Measurements from ENCODE around the gene LILRA5.
A peak's percentile ranks its signal among the peaks of the same experiment; 100 is the strongest.

The LILRA5 gene

DNA sequence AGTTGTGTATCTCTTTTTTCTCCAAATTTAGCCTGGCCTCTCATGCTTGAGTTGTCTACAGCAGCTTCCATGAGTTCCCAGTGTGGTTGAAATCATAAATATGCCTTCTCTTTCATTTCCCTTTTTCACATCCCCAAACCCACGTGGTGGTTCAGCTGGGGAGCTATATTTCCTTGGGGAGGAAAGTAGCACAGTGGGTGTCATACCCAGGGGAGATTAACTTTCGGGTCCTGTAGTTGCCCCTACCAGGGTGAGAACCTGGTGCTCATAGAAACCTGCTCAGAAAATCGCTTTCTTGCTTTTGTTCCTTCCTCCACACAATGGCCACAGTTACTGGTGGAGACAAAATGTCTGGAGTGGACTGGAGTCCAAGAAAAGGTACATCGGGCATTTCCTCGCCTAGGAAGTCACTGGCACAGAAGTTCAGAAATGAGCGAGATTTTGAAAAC lies 33.0 kb upstream of the LILRA5 start:
- Histone ChIP-seq H3K9ac (ENCODE audit: low read length) (no peak overlapping the region), H3K9me3 (replicated peaks; ENCODE audit: insufficient read depth, low read length) (no peaks in the 10 kb centered on the region), H2AFZ (ENCODE audit: low read length) (no peak overlapping the region), H3K36me3 (replicated peaks; ENCODE audit: insufficient read depth, low read length) (no peaks in the 10 kb centered on the region), H3K4me3 (ENCODE audit: low read length) (no peak overlapping the region), H3K79me2 (ENCODE audit: low read length) (no peaks in the 10 kb centered on the region), H3F3A (ENCODE audit: insufficient read depth, low read length) (peaks cover 2% of the 10 kb centered on the region; the same call in 1 of the 2 replicates), H3K4me2 (ENCODE audit: low read depth, low read length) (0 out of 2 replicates have a peak overlapping the region, but pooled peaks have one; percentile 24), H3K4me1 (ENCODE audit: low read length) (peaks cover 13% of the 10 kb centered on the region), H4K20me1 (ENCODE audit: insufficient read depth, low read length) (no peaks in the 10 kb centered on the region), H3K9me2 (replicated peaks; ENCODE audit: insufficient read depth, low read length) (no peaks in the 10 kb centered on the region), H3K27me3 (replicated peaks; ENCODE audit: insufficient read depth, low read length) (peaks cover 36% of the 10 kb centered on the region), H3K27ac (ENCODE audit: low read length) (no peak overlapping the region)
- DNase-seq = no peak
- TF ChIP-seq EZH2 (optimal IDR thresholded peaks at IDR 0.05; ENCODE audit: low read depth, low read length) (no peak), EZH2phosphoT487 (IDR thresholded peaks at IDR 0.05; ENCODE audit: low read length) (no peak)
- TF ChIP-seq, protein P1, sequence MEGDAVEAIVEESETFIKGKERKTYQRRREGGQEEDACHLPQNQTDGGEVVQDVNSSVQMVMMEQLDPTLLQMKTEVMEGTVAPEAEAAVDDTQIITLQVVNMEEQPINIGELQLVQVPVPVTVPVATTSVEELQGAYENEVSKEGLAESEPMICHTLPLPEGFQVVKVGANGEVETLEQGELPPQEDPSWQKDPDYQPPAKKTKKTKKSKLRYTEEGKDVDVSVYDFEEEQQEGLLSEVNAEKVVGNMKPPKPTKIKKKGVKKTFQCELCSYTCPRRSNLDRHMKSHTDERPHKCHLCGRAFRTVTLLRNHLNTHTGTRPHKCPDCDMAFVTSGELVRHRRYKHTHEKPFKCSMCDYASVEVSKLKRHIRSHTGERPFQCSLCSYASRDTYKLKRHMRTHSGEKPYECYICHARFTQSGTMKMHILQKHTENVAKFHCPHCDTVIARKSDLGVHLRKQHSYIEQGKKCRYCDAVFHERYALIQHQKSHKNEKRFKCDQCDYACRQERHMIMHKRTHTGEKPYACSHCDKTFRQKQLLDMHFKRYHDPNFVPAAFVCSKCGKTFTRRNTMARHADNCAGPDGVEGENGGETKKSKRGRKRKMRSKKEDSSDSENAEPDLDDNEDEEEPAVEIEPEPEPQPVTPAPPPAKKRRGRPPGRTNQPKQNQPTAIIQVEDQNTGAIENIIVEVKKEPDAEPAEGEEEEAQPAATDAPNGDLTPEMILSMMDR (IDR thresholded peaks at IDR 0.05; ENCODE audit: low read length) = no peak

DNA sequence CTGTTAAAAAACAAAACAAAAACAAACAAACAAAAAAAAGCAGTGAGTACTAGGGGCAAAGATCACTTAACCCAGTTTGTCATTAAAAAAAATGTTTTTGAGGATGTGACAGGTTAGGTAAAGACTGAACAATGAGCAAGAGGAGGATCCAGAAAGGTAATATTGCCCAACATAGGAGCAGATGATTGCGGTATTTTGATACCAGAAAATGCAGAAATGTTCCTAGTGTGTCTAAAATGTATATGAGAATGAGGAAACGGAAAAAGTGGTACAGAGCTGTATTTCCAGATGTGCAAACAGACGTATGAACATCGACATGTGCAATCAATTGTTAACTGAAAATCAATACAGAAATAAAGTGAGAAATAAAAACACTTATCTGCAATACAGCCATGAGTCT lies 30.9 kb upstream of the LILRA5 start:
- Histone ChIP-seq H3K27ac (ENCODE audit: low read length) (no peak overlapping the region), H3K9me2 (replicated peaks; ENCODE audit: insufficient read depth, low read length) (no peaks in the 10 kb centered on the region), H3K9me3 (replicated peaks; ENCODE audit: insufficient read depth, low read length) (no peaks in the 10 kb centered on the region), H3K9ac (ENCODE audit: low read length) (no peak overlapping the region), H3F3A (ENCODE audit: insufficient read depth, low read length) (no peaks in the 10 kb centered on the region), H3K4me2 (ENCODE audit: low read depth, low read length) (no peak overlapping the region), H3K4me1 (ENCODE audit: low read length) (peaks cover 6% of the 10 kb centered on the region; the same call in 1 of the 2 replicates), H4K20me1 (ENCODE audit: insufficient read depth, low read length) (no peaks in the 10 kb centered on the region), H3K36me3 (replicated peaks; ENCODE audit: insufficient read depth, low read length) (no peaks in the 10 kb centered on the region), H3K4me3 (ENCODE audit: low read length) (no peak overlapping the region), H3K27me3 (replicated peaks; ENCODE audit: insufficient read depth, low read length) (peaks cover 54% of the 10 kb centered on the region), H3K79me2 (ENCODE audit: low read length) (no peaks in the 10 kb centered on the region), H2AFZ (ENCODE audit: low read length) (no peak overlapping the region)
- no peak for TF ChIP-seq EZH2phosphoT487 (IDR thresholded peaks at IDR 0.05; ENCODE audit: low read length)
- no peak for DNase-seq

DNA sequence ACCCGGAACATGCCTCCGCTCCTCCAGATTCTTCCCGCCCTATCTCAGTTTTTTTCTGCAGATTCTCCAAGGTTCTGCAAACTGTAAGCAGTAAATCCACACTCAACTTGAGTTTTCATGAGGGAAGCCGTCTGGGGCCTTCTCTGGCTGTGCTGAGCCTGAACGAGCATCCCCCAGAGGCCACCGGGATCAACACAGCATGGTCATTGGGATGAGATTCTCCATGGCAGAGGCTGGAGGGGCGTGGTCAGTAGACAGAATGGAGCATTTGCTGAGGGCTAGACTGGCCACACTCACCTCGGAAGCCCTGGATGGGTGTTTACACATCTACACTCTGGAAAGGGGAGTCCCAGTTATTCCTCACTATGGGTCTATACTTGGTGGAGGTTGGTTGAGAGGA lies 28.3 kb upstream of the LILRA5 start:
- H3K27ac ChIP-seq (ENCODE audit: low read length) = no peak overlapping the region
- H3K4me1 ChIP-seq (ENCODE audit: low read length) = peaks cover 6% of the 10 kb centered on the region; the same call in 1 of the 2 replicates
- DNase-seq = no peak
- no peak overlapping the region for H3K4me2 ChIP-seq (ENCODE audit: low read depth, low read length)
- H3K4me3 ChIP-seq (ENCODE audit: low read length) = no peak overlapping the region
- H3F3A ChIP-seq (ENCODE audit: insufficient read depth, low read length) = no peaks in the 10 kb centered on the region
- no peaks in the 10 kb centered on the region for H3K36me3 ChIP-seq (replicated peaks; ENCODE audit: insufficient read depth, low read length)
- H3K9me3 ChIP-seq (replicated peaks; ENCODE audit: insufficient read depth, low read length) = no peaks in the 10 kb centered on the region
- H3K79me2 ChIP-seq (ENCODE audit: low read length) = no peaks in the 10 kb centered on the region
- no peaks in the 10 kb centered on the region for H4K20me1 ChIP-seq (ENCODE audit: insufficient read depth, low read length)
- TF ChIP-seq, protein P1 (IDR thresholded peaks at IDR 0.05; ENCODE audit: low read length) = no peak
- TF ChIP-seq EZH2 (optimal IDR thresholded peaks at IDR 0.05; ENCODE audit: low read depth, low read length) (no peak), EZH2phosphoT487 (IDR thresholded peaks at IDR 0.05; ENCODE audit: low read length) (no peak)
- H3K27me3 ChIP-seq (replicated peaks; ENCODE audit: insufficient read depth, low read length) = peaks cover 62% of the 10 kb centered on the region
- no peak overlapping the region for H2AFZ ChIP-seq (ENCODE audit: low read length)
- H3K9ac ChIP-seq (ENCODE audit: low read length) = no peak overlapping the region
- H3K9me2 ChIP-seq (replicated peaks; ENCODE audit: insufficient read depth, low read length) = no peaks in the 10 kb centered on the region

DNA sequence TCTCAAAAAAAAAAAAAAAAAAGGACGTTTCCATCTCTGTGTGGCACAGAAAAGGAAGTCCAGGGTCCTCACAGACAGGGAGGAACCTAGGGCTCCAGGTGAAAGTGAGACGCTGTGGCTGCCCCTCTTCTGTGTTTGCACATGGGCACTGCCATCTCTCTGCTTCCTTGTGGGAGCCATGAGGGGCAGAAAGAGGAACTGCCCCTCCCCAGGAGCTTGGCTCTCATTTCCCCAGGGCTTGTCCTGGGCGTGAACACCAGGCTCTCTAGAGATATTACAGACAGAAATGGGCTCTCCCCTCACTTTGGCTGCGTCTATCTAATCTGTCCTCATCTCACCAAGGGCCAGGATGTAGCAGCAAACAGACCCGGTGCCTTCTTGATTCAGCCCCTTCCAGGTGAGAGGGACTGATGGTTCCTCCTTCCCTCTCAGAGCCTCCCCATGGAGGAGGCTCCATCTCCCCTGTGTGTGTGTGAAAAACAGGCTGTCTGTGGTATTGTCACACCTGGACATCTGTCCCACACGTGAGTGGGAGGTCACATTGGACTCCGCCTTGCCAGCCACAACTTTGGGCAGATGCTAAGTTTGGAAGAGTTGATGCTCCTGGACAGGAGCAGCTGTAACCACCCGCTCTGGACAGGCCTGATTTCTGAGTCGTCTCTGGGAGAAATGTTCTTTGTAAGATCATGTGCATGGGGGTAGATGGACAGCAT lies 26.8 kb upstream of the LILRA5 start:
- Histone ChIP-seq H3K9ac (ENCODE audit: low read length) (no peak overlapping the region), H3K27ac (ENCODE audit: low read length) (no peak overlapping the region), H3K4me3 (ENCODE audit: low read length) (no peak overlapping the region), H3K4me2 (ENCODE audit: low read depth, low read length) (no peak overlapping the region), H3K9me2 (replicated peaks; ENCODE audit: insufficient read depth, low read length) (no peaks in the 10 kb centered on the region), H3K79me2 (ENCODE audit: low read length) (no peaks in the 10 kb centered on the region), H3K4me1 (ENCODE audit: low read length) (no peaks in the 10 kb centered on the region), H4K20me1 (ENCODE audit: insufficient read depth, low read length) (no peaks in the 10 kb centered on the region), H3K36me3 (replicated peaks; ENCODE audit: insufficient read depth, low read length) (no peaks in the 10 kb centered on the region), H3K9me3 (replicated peaks; ENCODE audit: insufficient read depth, low read length) (no peaks in the 10 kb centered on the region), H3K27me3 (replicated peaks; ENCODE audit: insufficient read depth, low read length) (peaks cover 53% of the 10 kb centered on the region), H3F3A (ENCODE audit: insufficient read depth, low read length) (no peaks in the 10 kb centered on the region), H2AFZ (ENCODE audit: low read length) (no peak overlapping the region)
- TF ChIP-seq EZH2 (optimal IDR thresholded peaks at IDR 0.05; ENCODE audit: low read depth, low read length) (no peak), EZH2phosphoT487 (IDR thresholded peaks at IDR 0.05; ENCODE audit: low read length) (no peak)
- TF ChIP-seq, protein P1 (IDR thresholded peaks at IDR 0.05; ENCODE audit: low read length) = no peak
- no peak for DNase-seq
